Measurements from ENCODE around the gene ADPRHL1.
"Not testable (repeated sequence)": the region's sequence is repeated elsewhere in the genome, so short reads cannot be mapped to it uniquely, and the experiment has no call there.

The ADPRHL1 gene

GRCh38 chr13:113441661-113442060 is 11.6 kb downstream of the ADPRHL1 start:
- Histone ChIP-seq H3K9me3 (ENCODE audit: control insufficient read depth, low read depth, low read length) (no peaks in the 10 kb centered on the region), H3K27me3 (ENCODE audit: control insufficient read depth, insufficient read depth, low read length) (no peaks in the 10 kb centered on the region), H3K4me3 (ENCODE audit: low read length) (no peak overlapping the region), H3K27ac (ENCODE audit: low read length) (no peak overlapping the region), H3K36me3 (ENCODE audit: control insufficient read depth, low read depth, low read length) (no peaks in the 10 kb centered on the region), H3K4me1 (ENCODE audit: control insufficient read depth, low read depth, low read length) (no peaks in the 10 kb centered on the region), H3K9ac (ENCODE audit: low read length) (no peak overlapping the region)

DNA sequence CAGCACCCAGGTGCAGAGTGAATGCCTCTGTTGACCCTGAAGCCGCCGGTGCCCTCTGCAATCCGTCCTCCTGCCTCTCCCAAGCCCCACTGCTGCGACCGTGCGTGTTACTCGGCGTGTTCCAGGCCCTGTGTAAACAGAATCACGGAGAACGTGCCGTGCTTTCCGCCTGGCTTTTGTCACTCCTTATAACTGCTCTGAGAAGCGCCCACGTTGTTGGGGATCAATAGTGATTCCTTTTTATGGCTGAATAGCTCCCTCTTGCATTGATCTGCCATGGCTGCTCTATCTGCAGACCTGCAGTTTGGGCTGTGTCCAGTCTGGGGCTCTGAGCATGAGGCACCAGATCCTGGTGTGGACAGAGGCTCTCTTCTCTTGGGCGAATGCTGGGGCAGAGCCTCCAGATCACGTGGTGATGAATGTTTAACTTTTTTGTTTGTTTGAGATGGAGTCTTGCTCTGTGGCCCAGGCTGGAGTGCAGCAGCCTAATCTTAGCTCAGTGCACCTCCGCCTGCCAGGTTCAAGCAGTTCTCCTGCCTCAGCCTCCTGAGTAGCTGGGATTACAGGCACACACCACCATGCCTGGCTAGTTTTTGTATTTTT is 15.8 kb downstream of the ADPRHL1 start:
- H3K27ac ChIP-seq (ENCODE audit: low read length) = no peak overlapping the region
- H3K4me1 ChIP-seq (ENCODE audit: control insufficient read depth, low read depth, low read length) = no peaks in the 10 kb centered on the region
- no peak overlapping the region for H3K4me3 ChIP-seq (ENCODE audit: low read length)
- no peaks in the 10 kb centered on the region for H3K9me3 ChIP-seq (ENCODE audit: control insufficient read depth, low read depth, low read length)
- no peak overlapping the region for H3K9ac ChIP-seq (ENCODE audit: low read length)
- H3K36me3 ChIP-seq (ENCODE audit: control insufficient read depth, low read depth, low read length) = no peaks in the 10 kb centered on the region
- no peaks in the 10 kb centered on the region for H3K27me3 ChIP-seq (ENCODE audit: control insufficient read depth, insufficient read depth, low read length)

DNA sequence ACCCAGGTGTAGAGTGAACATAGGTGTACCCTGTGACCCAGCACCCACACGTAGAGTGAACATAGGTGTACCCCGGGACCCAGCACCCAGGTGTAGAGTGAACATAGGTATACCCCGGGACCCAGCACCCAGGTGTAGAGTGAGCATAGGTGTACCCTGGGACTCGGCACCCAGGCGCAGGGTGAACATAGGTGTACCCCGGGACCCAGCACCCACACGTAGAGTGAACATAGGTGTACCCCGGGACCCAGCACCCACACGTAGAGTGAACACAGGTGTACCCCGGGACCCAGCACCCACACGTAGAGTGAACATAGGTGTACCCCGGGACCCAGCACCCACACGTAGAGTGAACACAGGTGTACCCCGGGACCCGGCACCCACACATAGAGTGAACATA is 16.4 kb downstream of the ADPRHL1 start:
- H3K27me3 ChIP-seq (ENCODE audit: control insufficient read depth, insufficient read depth, low read length); H3K27ac ChIP-seq (ENCODE audit: low read length); H3K9ac ChIP-seq (ENCODE audit: low read length); H3K4me1 ChIP-seq (ENCODE audit: control insufficient read depth, low read depth, low read length); H3K36me3 ChIP-seq (ENCODE audit: control insufficient read depth, low read depth, low read length); H3K9me3 ChIP-seq (ENCODE audit: control insufficient read depth, low read depth, low read length); H3K4me3 ChIP-seq (ENCODE audit: low read length): not testable (repeated sequence)

DNA sequence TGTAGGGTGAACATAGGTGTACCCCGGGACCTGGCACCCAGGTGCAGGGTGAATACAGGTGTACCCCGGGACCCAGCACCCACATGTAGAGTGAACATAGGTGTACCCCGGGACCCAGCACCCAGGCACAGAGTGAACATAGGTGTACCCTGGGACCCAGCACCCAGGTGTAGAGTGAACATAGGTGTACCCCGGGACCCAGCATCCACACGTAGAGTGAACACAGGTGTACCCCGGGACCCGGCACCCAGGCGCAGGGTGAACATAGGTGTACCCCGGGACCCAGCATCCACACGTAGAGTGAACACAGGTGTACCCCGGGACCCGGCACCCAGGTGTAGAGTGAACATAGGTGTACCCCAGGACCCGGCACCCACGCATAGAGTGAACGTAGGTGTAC is 17.4 kb downstream of the ADPRHL1 start:
- H3K36me3 ChIP-seq (ENCODE audit: control insufficient read depth, low read depth, low read length); H3K27ac ChIP-seq (ENCODE audit: low read length); H3K27me3 ChIP-seq (ENCODE audit: control insufficient read depth, insufficient read depth, low read length); H3K9me3 ChIP-seq (ENCODE audit: control insufficient read depth, low read depth, low read length); H3K4me3 ChIP-seq (ENCODE audit: low read length); H3K4me1 ChIP-seq (ENCODE audit: control insufficient read depth, low read depth, low read length); H3K9ac ChIP-seq (ENCODE audit: low read length): not testable (repeated sequence)

DNA sequence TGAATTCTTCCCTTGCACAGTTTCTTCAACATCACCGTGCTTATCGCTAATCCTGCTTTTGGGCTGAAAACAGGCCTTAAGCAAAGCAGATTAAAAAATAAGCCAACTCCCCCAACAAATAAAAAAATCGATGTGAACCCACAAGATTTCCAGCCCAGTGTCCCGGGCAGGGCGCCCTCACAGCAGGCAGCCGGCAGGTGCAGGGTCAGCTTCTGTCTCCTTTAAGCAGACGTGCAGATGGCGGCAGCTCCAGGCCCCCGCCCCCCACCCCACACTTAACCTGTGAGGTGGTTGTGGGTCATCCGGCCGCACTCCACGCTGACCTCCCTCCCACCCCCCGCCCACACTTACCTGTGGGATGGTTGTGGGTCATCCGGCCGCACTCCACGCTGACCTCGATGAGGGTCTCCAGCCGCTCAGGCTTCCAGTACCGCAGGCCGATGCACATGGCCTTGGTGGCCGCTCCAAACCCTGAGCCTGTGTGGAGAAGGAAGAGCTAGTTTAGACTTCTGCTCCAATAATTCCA is 19.8 kb downstream of the ADPRHL1 start:
- H3K4me1 ChIP-seq (ENCODE audit: control insufficient read depth, low read depth, low read length) = no peaks in the 10 kb centered on the region
- no peak overlapping the region for H3K27ac ChIP-seq (ENCODE audit: low read length)
- no peaks in the 10 kb centered on the region for H3K36me3 ChIP-seq (ENCODE audit: control insufficient read depth, low read depth, low read length)
- no peak overlapping the region for H3K9ac ChIP-seq (ENCODE audit: low read length)
- no peaks in the 10 kb centered on the region for H3K27me3 ChIP-seq (ENCODE audit: control insufficient read depth, insufficient read depth, low read length)
- no peaks in the 10 kb centered on the region for H3K9me3 ChIP-seq (ENCODE audit: control insufficient read depth, low read depth, low read length)
- H3K4me3 ChIP-seq (ENCODE audit: low read length) = no peak overlapping the region

DNA sequence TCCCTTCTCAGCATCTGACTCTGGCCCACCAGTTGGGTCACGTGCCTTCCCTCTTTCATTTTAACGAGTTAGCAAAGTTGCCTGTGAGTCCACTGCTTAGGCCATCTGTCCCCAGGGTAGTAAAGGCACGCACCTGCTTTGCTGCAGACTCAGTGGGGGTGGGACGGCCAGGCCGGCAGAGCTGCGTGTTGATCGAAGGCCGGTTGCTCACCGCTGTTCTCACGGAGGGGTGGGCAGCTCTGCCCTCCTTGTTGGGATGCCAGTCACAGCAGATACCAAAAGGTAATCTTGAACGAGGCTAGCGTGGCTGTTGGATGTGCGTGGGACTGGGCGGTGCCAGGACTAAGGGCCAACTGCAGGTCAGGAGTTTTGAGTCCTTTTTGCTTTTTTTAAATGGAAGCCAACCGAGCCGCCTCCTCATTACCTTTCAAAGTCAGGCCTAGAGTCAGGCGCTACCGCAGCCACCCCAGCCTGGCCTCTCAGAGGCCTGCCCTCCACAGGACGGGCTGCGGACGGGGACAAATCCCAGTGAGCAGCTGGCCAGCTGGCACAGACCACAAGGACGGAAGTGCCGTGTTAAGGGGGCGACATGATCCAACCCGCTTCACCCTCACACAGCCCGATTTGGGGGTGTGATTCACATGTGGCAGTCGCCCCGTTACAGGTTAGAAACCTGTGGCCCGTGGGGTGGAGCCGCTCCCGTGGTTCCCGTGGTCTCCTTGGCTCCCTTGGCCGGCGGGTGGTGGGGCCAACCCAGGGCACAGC is 20.6 kb downstream of the ADPRHL1 start:
- Histone ChIP-seq H3K9ac (ENCODE audit: low read length) (no peak overlapping the region), H3K36me3 (ENCODE audit: control insufficient read depth, low read depth, low read length) (no peaks in the 10 kb centered on the region), H3K27ac (ENCODE audit: low read length) (no peak overlapping the region), H3K9me3 (ENCODE audit: control insufficient read depth, low read depth, low read length) (no peaks in the 10 kb centered on the region), H3K27me3 (ENCODE audit: control insufficient read depth, insufficient read depth, low read length) (no peaks in the 10 kb centered on the region), H3K4me1 (ENCODE audit: control insufficient read depth, low read depth, low read length) (no peaks in the 10 kb centered on the region), H3K4me3 (ENCODE audit: low read length) (no peak overlapping the region)

DNA sequence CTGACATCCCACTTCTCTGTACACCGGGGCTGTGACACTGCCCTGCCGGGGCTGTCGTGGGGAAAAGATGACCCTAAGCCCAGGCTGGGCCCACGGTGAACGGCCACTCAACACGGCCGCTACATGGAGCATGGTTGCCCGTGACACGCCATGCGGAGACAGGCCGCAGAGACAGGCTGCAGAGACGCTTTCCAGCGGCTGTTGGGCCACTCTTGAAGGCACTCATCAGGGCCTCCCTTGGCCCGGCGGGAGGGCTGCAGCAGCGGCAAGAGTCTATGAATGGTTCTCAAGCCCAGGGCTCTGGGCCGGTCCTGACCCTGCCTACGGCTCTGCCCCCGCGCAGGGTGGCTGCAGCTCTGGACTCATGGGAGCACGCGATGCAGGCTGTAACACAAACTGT is 22.1 kb downstream of the ADPRHL1 start:
- H3K36me3 ChIP-seq (ENCODE audit: control insufficient read depth, low read depth, low read length) = no peaks in the 10 kb centered on the region
- H3K27ac ChIP-seq (ENCODE audit: low read length) = no peak overlapping the region
- H3K9ac ChIP-seq (ENCODE audit: low read length) = no peak overlapping the region
- no peaks in the 10 kb centered on the region for H3K4me1 ChIP-seq (ENCODE audit: control insufficient read depth, low read depth, low read length)
- H3K9me3 ChIP-seq (ENCODE audit: control insufficient read depth, low read depth, low read length) = no peaks in the 10 kb centered on the region
- H3K27me3 ChIP-seq (ENCODE audit: control insufficient read depth, insufficient read depth, low read length) = no peaks in the 10 kb centered on the region
- no peak overlapping the region for H3K4me3 ChIP-seq (ENCODE audit: low read length)

DNA sequence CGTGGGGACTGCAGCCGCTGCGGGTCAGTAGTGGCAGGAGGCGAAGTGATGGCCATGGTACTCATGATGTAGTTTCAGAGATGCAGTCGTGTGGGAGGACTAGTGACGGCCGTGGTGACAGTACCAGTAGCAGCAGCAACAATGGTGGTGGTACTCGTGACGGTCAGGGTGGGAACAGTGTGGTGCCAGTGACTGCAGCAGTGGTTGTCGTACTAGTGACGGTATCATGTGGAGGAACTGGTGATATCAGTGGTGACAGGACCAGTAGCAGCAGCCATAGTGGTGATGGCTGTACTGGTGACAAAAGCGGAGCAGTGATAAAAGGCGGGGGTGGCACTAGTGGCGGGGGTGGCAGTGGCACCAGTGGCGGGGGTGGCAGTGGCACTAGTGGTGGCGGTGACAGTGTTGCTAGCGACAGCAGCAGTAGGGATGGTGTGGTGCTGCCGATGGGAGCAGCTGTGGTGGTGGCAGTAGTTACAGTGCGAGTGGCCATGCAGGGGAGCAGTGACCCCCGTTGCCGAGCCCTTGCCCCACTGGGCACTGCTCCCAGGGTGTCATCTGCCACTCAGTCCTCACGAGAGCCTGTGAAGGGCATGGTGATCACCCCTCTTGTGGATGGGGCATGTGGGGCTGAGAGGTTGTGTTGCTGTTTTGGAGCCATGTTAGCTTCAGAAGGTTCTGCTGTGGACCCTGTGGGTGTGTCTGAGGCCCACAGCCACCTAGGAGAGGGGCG is 22.7 kb downstream of the ADPRHL1 start:
- Histone ChIP-seq H3K4me1 (ENCODE audit: control insufficient read depth, low read depth, low read length) (no peaks in the 10 kb centered on the region), H3K27ac (ENCODE audit: low read length) (no peak overlapping the region), H3K27me3 (ENCODE audit: control insufficient read depth, insufficient read depth, low read length) (no peaks in the 10 kb centered on the region), H3K36me3 (ENCODE audit: control insufficient read depth, low read depth, low read length) (no peaks in the 10 kb centered on the region), H3K4me3 (ENCODE audit: low read length) (no peak overlapping the region), H3K9me3 (ENCODE audit: control insufficient read depth, low read depth, low read length) (no peaks in the 10 kb centered on the region), H3K9ac (ENCODE audit: low read length) (no peak overlapping the region)

DNA sequence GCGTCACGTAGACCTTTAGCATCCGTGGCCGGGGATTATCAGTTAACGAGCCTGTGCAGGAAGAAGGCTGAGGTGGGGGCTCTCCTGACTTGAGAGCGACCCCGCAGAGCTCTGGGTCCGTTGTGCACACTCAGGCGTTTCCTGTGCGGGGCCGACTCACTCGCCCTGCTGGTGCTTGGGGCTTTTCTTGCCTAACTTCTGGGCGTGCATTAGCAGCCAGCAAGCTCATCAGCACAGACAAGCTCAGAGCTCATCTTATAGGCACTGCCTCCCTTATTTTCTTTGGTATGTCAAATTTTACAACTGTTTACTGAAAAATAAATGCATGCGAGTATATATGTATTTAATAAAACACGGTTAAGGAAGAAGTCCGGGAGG is 23.7 kb downstream of the ADPRHL1 start:
- Histone ChIP-seq H3K36me3 (ENCODE audit: control insufficient read depth, low read depth, low read length) (no peaks in the 10 kb centered on the region), H3K4me3 (ENCODE audit: low read length) (no peak overlapping the region), H3K4me1 (ENCODE audit: control insufficient read depth, low read depth, low read length) (no peaks in the 10 kb centered on the region), H3K9ac (ENCODE audit: low read length) (no peak overlapping the region), H3K27me3 (ENCODE audit: control insufficient read depth, insufficient read depth, low read length) (no peaks in the 10 kb centered on the region), H3K27ac (ENCODE audit: low read length) (no peak overlapping the region), H3K9me3 (ENCODE audit: control insufficient read depth, low read depth, low read length) (no peaks in the 10 kb centered on the region)

- Histone ChIP-seq H3K36me3 (ENCODE audit: control insufficient read depth, low read depth, low read length) (no peaks in the 10 kb centered on the region), H3K27me3 (ENCODE audit: control insufficient read depth, insufficient read depth, low read length) (no peaks in the 10 kb centered on the region), H3K9me3 (ENCODE audit: control insufficient read depth, low read depth, low read length) (no peaks in the 10 kb centered on the region), H3K9ac (ENCODE audit: low read length) (no peak overlapping the region), H3K4me3 (ENCODE audit: low read length) (no peak overlapping the region), H3K27ac (ENCODE audit: low read length) (no peak overlapping the region), H3K4me1 (ENCODE audit: control insufficient read depth, low read depth, low read length) (no peaks in the 10 kb centered on the region)
These were observed 24.2 kb downstream of the ADPRHL1 start for GRCh38 chr13:113428871-113429607.

GRCh38 chr13:113428469-113428865 is 24.8 kb downstream of the ADPRHL1 start:
- no peak overlapping the region for H3K4me3 ChIP-seq (ENCODE audit: low read length)
- no peaks in the 10 kb centered on the region for H3K36me3 ChIP-seq (ENCODE audit: control insufficient read depth, low read depth, low read length)
- no peak overlapping the region for H3K27ac ChIP-seq (ENCODE audit: low read length)
- no peaks in the 10 kb centered on the region for H3K27me3 ChIP-seq (ENCODE audit: control insufficient read depth, insufficient read depth, low read length)
- H3K9me3 ChIP-seq (ENCODE audit: control insufficient read depth, low read depth, low read length) = no peaks in the 10 kb centered on the region
- no peak overlapping the region for H3K9ac ChIP-seq (ENCODE audit: low read length)
- no peaks in the 10 kb centered on the region for H3K4me1 ChIP-seq (ENCODE audit: control insufficient read depth, low read depth, low read length)

Data from iPS-18a (cell line).